Erythroblast (primary cell): Measurements from ENCODE around the gene SELL.

ENCODE experiments used
- GATA1 ChIP-seq: IDR thresholded peaks from 2 replicates; pipeline ENCODE4 v1.6.1; 2011; ENCODE audit warnings: low read depth, mild to moderate bottlenecking, control low read depth, low read length, moderate library complexity
- POLR2A ChIP-seq: IDR thresholded peaks from 2 replicates; pipeline ENCODE4 v1.6.1; 2011; ENCODE audit warnings: mild to moderate bottlenecking, low read length

DNA sequence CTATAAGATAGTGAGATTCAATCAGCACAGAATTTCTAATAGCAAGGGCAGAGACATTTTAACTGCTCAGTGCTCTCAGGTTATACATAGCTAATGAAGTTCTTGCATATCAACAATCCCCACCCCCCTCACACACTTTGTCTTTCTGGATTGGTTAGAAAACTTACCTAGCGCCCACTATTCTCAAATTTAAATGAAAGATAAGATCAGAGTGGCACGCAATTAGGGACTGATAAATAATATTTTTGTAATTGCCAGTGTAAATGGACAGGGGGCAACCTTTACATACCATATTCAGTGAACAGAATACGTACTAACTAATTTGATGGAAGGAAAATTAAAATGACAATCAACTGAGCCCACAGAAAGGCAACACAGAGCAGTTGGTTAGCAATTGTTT lies 11.7 kb downstream of the SELL start:
- TF ChIP-seq POLR2A (no peak), GATA1 (no peak)
